Trophoblast cell (in vitro differentiated cells and primary cell): ENCODE measurements around the gene ITGA1.

Source experiments
- DNase-seq, 2 donors: peaks; one replicate each; pipeline ENCODE4 v3.0.0-alpha.2; 2016
- H2AFZ ChIP-seq: 2 replicates; pipeline ENCODE4 v1.6.1; 2013; ENCODE audit warnings: low read length, moderate library complexity, mild to moderate bottlenecking; ENCODE audit not compliant: insufficient read depth, poor library complexity
- H2AK5ac ChIP-seq: 2 replicates; pipeline ENCODE4 v1.6.1; 2013; ENCODE audit warnings: mild to moderate bottlenecking, low read length
- H2BK120ac ChIP-seq: 2 replicates; pipeline ENCODE4 v1.6.1; 2013; ENCODE audit warnings: low read length, mild to moderate bottlenecking, moderate library complexity; ENCODE audit not compliant: insufficient read depth, poor library complexity
- H2BK12ac ChIP-seq: 2 replicates; pipeline ENCODE4 v1.6.1; 2013; ENCODE audit warnings: mild to moderate bottlenecking, low read length, moderate library complexity
- H2BK5ac ChIP-seq: 2 replicates; pipeline ENCODE4 v1.6.1; 2013; ENCODE audit warnings: low read length, low read depth, moderate library complexity, mild to moderate bottlenecking; ENCODE audit not compliant: poor library complexity
- H3K14ac ChIP-seq: 2 replicates; pipeline ENCODE4 v1.6.1; 2013; ENCODE audit warnings: mild to moderate bottlenecking, low read length
- H3K18ac ChIP-seq: 2 replicates; pipeline ENCODE4 v1.6.1; 2013; ENCODE audit warnings: mild to moderate bottlenecking, low read length
- H3K23ac ChIP-seq: 2 replicates; pipeline ENCODE4 v1.6.1; 2013; ENCODE audit warnings: low read length
- H3K27ac ChIP-seq: 2 replicates; pipeline ENCODE4 v1.5.1; 2013; ENCODE audit warnings: low read depth, mild to moderate bottlenecking, inconsistent platforms, low read length, moderate library complexity
- H3K27me3 ChIP-seq: 2 replicates; pipeline ENCODE4 v1.6.1; 2013; ENCODE audit warnings: inconsistent platforms, mild to moderate bottlenecking, low read length, moderate library complexity; ENCODE audit not compliant: insufficient read depth
- H3K36me3 ChIP-seq, 2 experiments: 1 replicate in 1 of 2; 2 replicates in 1 of 2; pipeline ENCODE4 v1.6.1; 2013; ENCODE audit warnings: low read length in 2 of 2, mild to moderate bottlenecking in 2 of 2, moderate library complexity in 1 of 2; ENCODE audit not compliant: insufficient read depth in 2 of 2, control insufficient read depth in 1 of 2
- H3K4ac ChIP-seq: 2 replicates; pipeline ENCODE4 v1.6.1; 2013; ENCODE audit warnings: low read depth, mild to moderate bottlenecking, low read length, moderate library complexity
- H3K4me1 ChIP-seq, 2 experiments: 1 replicate in 1 of 2; 2 replicates in 1 of 2; pipeline ENCODE4 v1.6.1; 2013; ENCODE audit warnings: low read length in 2 of 2, mild to moderate bottlenecking in 2 of 2, moderate library complexity in 1 of 2; ENCODE audit not compliant: insufficient read depth in 2 of 2, control insufficient read depth in 1 of 2
- H3K4me2 ChIP-seq: 2 replicates; pipeline ENCODE4 v1.6.1; 2013; ENCODE audit warnings: inconsistent platforms, mild to moderate bottlenecking, low read length, moderate library complexity
- H3K4me3 ChIP-seq: 2 replicates; pipeline ENCODE4 v1.5.1; 2013; ENCODE audit warnings: mild to moderate bottlenecking, low read depth, low read length, inconsistent platforms
- H3K79me1 ChIP-seq: one replicate; pipeline ENCODE4 v1.6.1; 2013; ENCODE audit warnings: low read length
- H3K79me2 ChIP-seq: 2 replicates; pipeline ENCODE4 v1.6.1; 2013; ENCODE audit warnings: low read length, mild to moderate bottlenecking; ENCODE audit not compliant: control insufficient read depth, insufficient read depth, poor library complexity
- H3K9ac ChIP-seq: 2 replicates; pipeline ENCODE4 v1.6.1; 2013; ENCODE audit warnings: mild to moderate bottlenecking, low read length
- H3K9me3 ChIP-seq: 2 replicates; pipeline ENCODE4 v1.6.1; 2013; ENCODE audit warnings: low read depth, mild to moderate bottlenecking, control low read depth, inconsistent platforms, low read length; ENCODE audit not compliant: insufficient read depth
- H4K12ac ChIP-seq: 2 replicates; pipeline ENCODE4 v1.6.1; 2013; ENCODE audit warnings: low read depth, mild to moderate bottlenecking, low read length, moderate library complexity
- H4K8ac ChIP-seq: 2 replicates; pipeline ENCODE4 v1.6.1; 2013; ENCODE audit warnings: low read depth, mild to moderate bottlenecking, low read length, moderate library complexity
- H4K91ac ChIP-seq: one replicate; pipeline ENCODE4 v1.6.1; 2013; ENCODE audit warnings: low read depth, mild to moderate bottlenecking, low read length, moderate library complexity
- WGBS: extraction: QIAGEN DNeasy Blood & Tissue Kit; methylation state at CpG from one replicate; pipeline ENCODE4 v1.1.7; 2013; ENCODE audit warnings: missing lambda C conversion rate; ENCODE audit not compliant: insufficient read length, insufficient coverage; ENCODE audit errors: extremely low coverage; 5-methylcytosine and 5-hydroxymethylcytosine counted together

The ITGA1 gene

GRCh38 chr5:52895075-52895474 lies 107.4 kb downstream of the ITGA1 start:
- no peak overlapping the region for H2BK120ac ChIP-seq
- H3K4ac ChIP-seq = no peak overlapping the region
- no peak overlapping the region for H3K9ac ChIP-seq
- H3K4me1 ChIP-seq = peaks cover 3 to 6% of the 10 kb centered on the region in 2 experiments
- H3K4me3 ChIP-seq = no peak overlapping the region
- no peak overlapping the region for H2AFZ ChIP-seq
- H2AK5ac ChIP-seq = no peak overlapping the region
- H4K8ac ChIP-seq = no peak overlapping the region
- H3K27me3 ChIP-seq = no peaks in the 10 kb centered on the region
- peaks cover 3% of the 10 kb centered on the region for H3K79me1 ChIP-seq
- no peak overlapping the region for H4K91ac ChIP-seq
- H3K23ac ChIP-seq = no peak overlapping the region
- no peaks in the 10 kb centered on the region for H3K9me3 ChIP-seq
- H2BK12ac ChIP-seq = no peak overlapping the region
- no peak overlapping the region for H3K18ac ChIP-seq
- H3K27ac ChIP-seq = peak overlapping the region; percentile 2
- no peaks in the 10 kb centered on the region for H3K79me2 ChIP-seq
- WGBS = no CpG with 5 or more reads among the region's 2 CpGs
- H3K36me3 ChIP-seq = no peaks in the 10 kb centered on the region
- H3K4me2 ChIP-seq = no peak overlapping the region
- no peak overlapping the region for H2BK5ac ChIP-seq
- no peak overlapping the region for H4K12ac ChIP-seq
- H3K14ac ChIP-seq = no peak overlapping the region
- no peak for DNase-seq

GRCh38 chr5:52895572-52896413 lies 108.1 kb downstream of the ITGA1 start:
- WGBS = no CpG with 5 or more reads among the region's 5 CpGs
- Histone ChIP-seq H3K23ac (no peak overlapping the region), H3K79me2 (no peaks in the 10 kb centered on the region)

GRCh38 chr5:52896534-52897237 lies 109.0 kb downstream of the ITGA1 start:
- no peak overlapping the region for H3K14ac ChIP-seq
- H3K4me2 ChIP-seq = no peak overlapping the region
- no peaks in the 10 kb centered on the region for H3K9me3 ChIP-seq
- no peak overlapping the region for H4K8ac ChIP-seq
- no peak overlapping the region for H3K4ac ChIP-seq
- no peak overlapping the region for H2BK5ac ChIP-seq
- H3K23ac ChIP-seq = no peak overlapping the region
- H3K79me1 ChIP-seq = peaks cover 3% of the 10 kb centered on the region
- no peak overlapping the region for H3K18ac ChIP-seq
- DNase-seq = peak; percentile 89 to 98
- H2BK12ac ChIP-seq = no peak overlapping the region
- peaks cover 3 to 6% of the 10 kb centered on the region in 2 experiments for H3K4me1 ChIP-seq
- H2AK5ac ChIP-seq = no peak overlapping the region
- H4K12ac ChIP-seq = no peak overlapping the region
- H3K79me2 ChIP-seq = no peaks in the 10 kb centered on the region
- H3K9ac ChIP-seq = no peak overlapping the region
- no peaks in the 10 kb centered on the region for H3K27me3 ChIP-seq
- H3K27ac ChIP-seq = no peak overlapping the region
- WGBS = no CpG with 5 or more reads among the region's 2 CpGs
- no peak overlapping the region for H4K91ac ChIP-seq
- H2AFZ ChIP-seq = no peak overlapping the region
- no peak overlapping the region for H3K4me3 ChIP-seq
- no peak overlapping the region for H2BK120ac ChIP-seq
- no peaks in the 10 kb centered on the region for H3K36me3 ChIP-seq

More at GRCh38 chr5:52895572-52896413, 108.1 kb downstream of the ITGA1 start:
- H3K4me1 ChIP-seq = peaks cover 3 to 6% of the 10 kb centered on the region in 2 experiments
- no peak overlapping the region for H3K18ac ChIP-seq
- no peak overlapping the region for H3K4me2 ChIP-seq
- H3K27me3 ChIP-seq = no peaks in the 10 kb centered on the region
- H3K9me3 ChIP-seq = no peaks in the 10 kb centered on the region
- H3K4ac ChIP-seq = no peak overlapping the region
- H2AK5ac ChIP-seq = no peak overlapping the region
- no peak overlapping the region for H3K4me3 ChIP-seq
- H3K14ac ChIP-seq = peak overlapping the region; percentile 82
- H2BK12ac ChIP-seq = no peak overlapping the region
- no peak overlapping the region for H3K27ac ChIP-seq
- H4K8ac ChIP-seq = no peak overlapping the region
- peaks cover 3% of the 10 kb centered on the region for H3K79me1 ChIP-seq
- H4K12ac ChIP-seq = no peak overlapping the region
- DNase-seq = peak; percentile 23 to 63
- peak overlapping the region; percentile 33 for H2BK5ac ChIP-seq
- H2BK120ac ChIP-seq = no peak overlapping the region
- H3K9ac ChIP-seq = no peak overlapping the region
- no peaks in the 10 kb centered on the region for H3K36me3 ChIP-seq
- no peak overlapping the region for H2AFZ ChIP-seq
- no peak overlapping the region for H4K91ac ChIP-seq

DNA sequence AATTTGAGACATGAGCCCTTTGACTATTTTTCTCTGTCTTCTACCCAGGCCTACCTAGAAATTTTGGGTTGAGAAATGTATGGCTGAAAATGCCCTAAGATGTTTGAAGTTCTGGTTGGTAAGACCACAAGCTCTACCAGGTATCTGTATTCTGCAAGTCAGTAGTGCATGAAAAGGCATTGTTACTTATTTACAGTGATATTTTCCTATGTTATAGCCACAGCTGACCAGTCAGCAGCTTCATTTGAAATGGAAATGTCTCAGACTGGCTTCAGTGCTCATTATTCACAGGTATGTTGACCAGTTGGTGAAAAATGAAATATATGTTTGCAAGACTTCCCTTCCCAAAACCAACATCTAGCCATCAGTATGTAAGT lies 109.5 kb downstream of the ITGA1 start:
- Histone ChIP-seq H4K91ac (no peak overlapping the region), H2AK5ac (no peak overlapping the region), H3K4ac (no peak overlapping the region), H3K4me2 (no peak overlapping the region), H3K4me1 (peaks cover 3 to 6% of the 10 kb centered on the region in 2 experiments), H4K8ac (no peak overlapping the region), H3K4me3 (no peak overlapping the region), H2BK5ac (no peak overlapping the region), H2AFZ (no peak overlapping the region), H3K23ac (no peak overlapping the region), H4K12ac (no peak overlapping the region), H3K9ac (no peak overlapping the region), H2BK12ac (no peak overlapping the region), H2BK120ac (no peak overlapping the region), H3K79me1 (peaks cover 3% of the 10 kb centered on the region), H3K18ac (no peak overlapping the region), H3K9me3 (no peaks in the 10 kb centered on the region), H3K36me3 (no peaks in the 10 kb centered on the region), H3K27ac (no peak overlapping the region), H3K79me2 (no peaks in the 10 kb centered on the region), H3K14ac (no peak overlapping the region), H3K27me3 (no peaks in the 10 kb centered on the region)
- DNase-seq = no peak
